ENCODE results near the gene SHISAL2A.

GRCh38 chr1:52613636-52614373 is 19.2 kb upstream of the SHISAL2A start:
- TF ChIP-seq CTCF (IDR thresholded peaks at IDR 0.05) (no peak), ZFX (IDR thresholded peaks at IDR 0.05; ENCODE audit: borderline replicate concordance) (no peak)

Measured in 22Rv1 (cell line).